ENCODE results near the gene CADPS.

CADPS gene

GRCh38 chr3:62655056-62655690, 220.0 kb downstream of the CADPS start:
- ChIA-PET POLR2A (ENCODE audit: low non-redundant PET) (no interaction called here), CTCF (no interaction called here)
- no peak for TF ChIP-seq CTCF (conservative IDR thresholded peaks at IDR 0.05; ENCODE audit: low read depth)
- no peak overlapping the region for H3K27ac ChIP-seq
- DNase-seq (ENCODE audit: low spot score): no peak

DNA sequence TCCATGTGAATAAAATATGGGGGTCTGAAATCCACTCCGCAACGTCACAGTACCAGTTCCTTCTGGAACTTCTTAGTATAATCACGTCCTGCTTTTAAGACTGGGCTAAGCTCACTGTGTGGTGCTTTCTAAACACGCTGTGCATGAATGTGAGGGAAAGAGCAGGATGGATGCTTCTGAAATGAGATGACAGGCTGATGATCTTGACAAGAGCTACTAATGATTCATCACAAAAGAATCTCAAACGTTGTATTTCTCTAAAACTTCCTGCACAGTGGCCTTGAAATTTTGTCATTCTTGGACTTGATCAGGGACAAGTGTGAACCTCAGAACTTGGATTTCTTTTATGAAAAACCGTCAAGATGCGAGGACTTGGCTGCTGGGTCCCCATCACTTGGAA, 221.4 kb downstream of the CADPS start:
- DNase-seq (ENCODE audit: low spot score): no peak
- H3K27ac ChIP-seq: no peak overlapping the region
- TF ChIP-seq CTCF (conservative IDR thresholded peaks at IDR 0.05; ENCODE audit: low read depth): no peak
- POLR2A ChIA-PET (ENCODE audit: low non-redundant PET): no interaction called here
- CTCF ChIA-PET: interaction anchor here (0.6 kb wide), 1 partner anchor 12 kb away, joined by 4 read pairs; no protein-coding TSS in a partner anchor

- no peak for TF ChIP-seq CTCF (conservative IDR thresholded peaks at IDR 0.05; ENCODE audit: low read depth)
- DNase-seq (ENCODE audit: low spot score): no peak
- POLR2A ChIA-PET (ENCODE audit: low non-redundant PET): no interaction called here
- CTCF ChIA-PET: no interaction called here
- H3K27ac ChIP-seq: no peak overlapping the region
These were observed 227.5 kb downstream of the CADPS start for GRCh38 chr3:62647711-62648110.

DNA sequence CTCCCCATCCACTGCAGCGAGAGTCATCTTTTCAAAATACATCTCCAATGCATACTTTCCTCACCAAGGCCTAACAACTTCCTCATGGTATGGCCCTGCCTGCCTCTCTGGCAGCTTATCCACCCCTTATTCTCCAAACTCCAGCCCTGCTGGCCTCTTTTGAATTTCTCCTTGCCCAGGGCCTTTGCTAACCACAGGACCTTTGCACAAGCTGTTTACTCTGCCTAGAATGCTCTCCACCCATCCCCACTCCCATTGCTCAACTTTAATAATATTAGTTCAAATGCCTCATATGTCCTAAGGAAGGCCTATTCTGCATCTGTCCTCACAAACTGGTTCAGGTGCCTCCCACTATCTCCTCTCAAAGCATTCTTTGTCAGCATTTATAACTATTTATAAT, 230.7 kb downstream of the CADPS start:
- TF ChIP-seq CTCF (conservative IDR thresholded peaks at IDR 0.05; ENCODE audit: low read depth): no peak
- no peak for DNase-seq (ENCODE audit: low spot score)
- CTCF ChIA-PET: no interaction called here
- POLR2A ChIA-PET (ENCODE audit: low non-redundant PET): no interaction called here
- no peak overlapping the region for H3K27ac ChIP-seq

DNA sequence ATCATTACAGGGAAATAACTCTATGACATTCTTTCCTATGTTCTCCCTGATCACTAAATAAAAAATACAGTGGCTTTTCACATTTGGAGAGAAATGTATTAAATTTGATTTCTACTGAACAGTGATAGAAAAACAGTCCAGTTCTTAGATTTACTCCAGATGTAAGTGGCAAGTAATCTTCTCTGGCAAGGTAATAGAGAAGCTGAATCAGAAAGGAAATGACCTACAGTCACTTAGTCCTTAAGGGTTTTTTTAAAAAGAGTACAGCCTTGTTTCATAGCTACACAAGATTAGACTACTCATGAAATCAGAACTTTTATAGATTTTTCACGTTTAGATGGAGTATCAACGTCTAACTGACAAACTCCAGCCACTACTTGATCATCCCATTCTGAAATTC, 236.9 kb downstream of the CADPS start:
- H3K27ac ChIP-seq: no peak overlapping the region
- no peak for DNase-seq (ENCODE audit: low spot score)
- no peak for TF ChIP-seq CTCF (conservative IDR thresholded peaks at IDR 0.05; ENCODE audit: low read depth)
- ChIA-PET POLR2A (ENCODE audit: low non-redundant PET) (no interaction called here), CTCF (no interaction called here)

DNA sequence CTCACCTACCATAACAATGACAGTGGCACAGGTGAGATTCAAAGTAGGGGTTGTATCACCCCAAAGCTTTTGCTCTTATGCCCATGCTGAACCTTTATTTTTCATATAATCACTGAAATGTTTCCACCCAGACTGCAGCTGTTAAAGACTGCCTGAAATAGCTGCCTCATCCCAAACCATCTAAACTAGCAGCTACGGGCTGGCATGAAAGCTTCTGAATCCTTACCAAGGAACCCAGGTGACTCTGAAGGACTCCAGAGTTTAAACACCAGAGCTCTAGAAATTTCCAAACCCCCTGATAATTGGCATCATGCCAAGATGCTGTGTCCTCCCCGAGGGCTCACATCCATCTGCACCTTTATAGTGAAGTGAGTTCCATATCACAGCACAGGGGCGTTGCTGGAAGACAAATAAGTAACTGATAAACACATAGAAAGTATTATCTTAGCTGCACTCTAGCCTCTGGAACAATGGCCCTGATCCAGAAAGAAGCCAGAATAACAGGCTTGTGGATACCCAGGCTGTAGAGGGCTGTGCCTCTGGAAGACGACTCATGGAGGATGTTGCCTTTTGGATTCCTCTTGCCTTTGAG, 238.9 kb downstream of the CADPS start:
- DNase-seq (ENCODE audit: low spot score): no peak
- CTCF ChIA-PET: no interaction called here
- TF ChIP-seq CTCF (conservative IDR thresholded peaks at IDR 0.05; ENCODE audit: low read depth): no peak
- no peak overlapping the region for H3K27ac ChIP-seq
- POLR2A ChIA-PET (ENCODE audit: low non-redundant PET): no interaction called here
